AG10803 (cell line): ENCODE data around the gene TMEM204.

Source experiments
- DNase-seq: peaks from one replicate; pipeline ENCODE4 v3.0.0; 2010; ENCODE audit warnings: low read depth
- H3K4me3 ChIP-seq: 2 replicates; pipeline ENCODE4 v1.5.1; 2011; ENCODE audit warnings: mild to moderate bottlenecking, low read length, control low read depth
- CTCF ChIP-seq: conservative IDR thresholded peaks from 2 replicates; pipeline ENCODE4 v1.5.1; 2011; ENCODE audit warnings: mild to moderate bottlenecking, low read length, control low read depth, inconsistent platforms

The TMEM204 gene

GRCh38 chr16:1524366-1524765, 9.1 kb upstream of the TMEM204 start:
- no peak for TF ChIP-seq CTCF
- DNase-seq: no peak
- no peak overlapping the region for H3K4me3 ChIP-seq

GRCh38 chr16:1525871-1526607, 7.4 kb upstream of the TMEM204 start:
- DNase-seq: no peak
- no peak for TF ChIP-seq CTCF
- H3K4me3 ChIP-seq: no peak overlapping the region

GRCh38 chr16:1526608-1527555, 6.6 kb upstream of the TMEM204 start:
- no peak for DNase-seq
- H3K4me3 ChIP-seq: no peak overlapping the region
- no peak for TF ChIP-seq CTCF

GRCh38 chr16:1527836-1528811, 5.3 kb upstream of the TMEM204 start:
- TF ChIP-seq CTCF: no peak
- DNase-seq: peak; percentile 31

GRCh38 chr16:1528921-1529537, 4.4 kb upstream of the TMEM204 start:
- no peak for DNase-seq
- H3K4me3 ChIP-seq: no peak overlapping the region
- TF ChIP-seq CTCF: no peak

More at GRCh38 chr16:1527836-1528811, 5.3 kb upstream of the TMEM204 start:
- no peak overlapping the region for H3K4me3 ChIP-seq

- no peak for TF ChIP-seq CTCF
- no peak for DNase-seq
- no peak overlapping the region; the same call in 1 of the 2 replicates for H3K4me3 ChIP-seq
Observed at GRCh38 chr16:1530349-1530882, 3.0 kb upstream of the TMEM204 start.
